ENCODE data around the gene UBASH3B. TPM values are rescaled to one million over a fixed set of nuclear protein-coding genes. Genes with fewer than 3 reads are reported as not detected.
A peak's percentile ranks its signal among the peaks of the same experiment; 100 is the strongest.

The UBASH3B gene
- total and polyA plus RNA-seq, 2 experiments from 2014 or later: 5.1 to 11.1 TPM

DNA sequence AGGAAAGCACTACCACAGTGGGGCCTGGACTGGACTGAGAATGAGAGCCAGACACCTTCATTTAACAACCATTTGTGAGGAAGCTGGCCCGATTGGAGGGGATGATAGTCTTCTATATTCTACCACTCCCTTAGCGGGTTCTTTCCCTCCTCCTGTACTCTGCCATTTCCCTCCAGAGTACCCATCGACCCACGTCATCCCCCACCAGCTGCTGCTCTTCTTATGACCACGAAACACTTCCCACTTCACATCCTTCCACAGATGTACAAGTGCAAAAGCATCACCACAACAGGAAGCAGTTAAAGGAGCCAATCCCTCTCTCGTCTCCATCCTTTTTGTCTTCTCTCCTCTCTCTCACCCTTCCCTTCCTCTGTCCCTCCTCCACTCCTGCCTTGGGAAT, 18.0 kb upstream of the UBASH3B start:
- no peak overlapping the region for H2AFZ ChIP-seq
- 91% methylated on average over 6 of the region's 6 CpGs for WGBS (ENCODE audit: low lambda C conversion rate, missing lambda C conversion rate)

GRCh38 chr11:122642472-122642922, 13.0 kb upstream of the UBASH3B start:
- no peaks in the 10 kb centered on the region for H3K9me3 ChIP-seq (ENCODE audit: low read depth)
- no peak overlapping the region for H3K4me2 ChIP-seq
- 48% methylated on average over 4 of the region's 4 CpGs for WGBS (ENCODE audit: low lambda C conversion rate, missing lambda C conversion rate)
- H3K79me2 ChIP-seq: no peaks in the 10 kb centered on the region
- no peak overlapping the region for H3K4me3 ChIP-seq
- H3K27me3 ChIP-seq: no peaks in the 10 kb centered on the region
- TF ChIP-seq EZH2phosphoT487 (IDR thresholded peaks at IDR 0.05; ENCODE audit: low read depth, severe bottlenecking, unreplicated experiment) (no peak), EZH2 (IDR thresholded peaks at IDR 0.05; ENCODE audit: borderline replicate concordance) (no peak)
- TF ChIP-seq, protein P1, sequence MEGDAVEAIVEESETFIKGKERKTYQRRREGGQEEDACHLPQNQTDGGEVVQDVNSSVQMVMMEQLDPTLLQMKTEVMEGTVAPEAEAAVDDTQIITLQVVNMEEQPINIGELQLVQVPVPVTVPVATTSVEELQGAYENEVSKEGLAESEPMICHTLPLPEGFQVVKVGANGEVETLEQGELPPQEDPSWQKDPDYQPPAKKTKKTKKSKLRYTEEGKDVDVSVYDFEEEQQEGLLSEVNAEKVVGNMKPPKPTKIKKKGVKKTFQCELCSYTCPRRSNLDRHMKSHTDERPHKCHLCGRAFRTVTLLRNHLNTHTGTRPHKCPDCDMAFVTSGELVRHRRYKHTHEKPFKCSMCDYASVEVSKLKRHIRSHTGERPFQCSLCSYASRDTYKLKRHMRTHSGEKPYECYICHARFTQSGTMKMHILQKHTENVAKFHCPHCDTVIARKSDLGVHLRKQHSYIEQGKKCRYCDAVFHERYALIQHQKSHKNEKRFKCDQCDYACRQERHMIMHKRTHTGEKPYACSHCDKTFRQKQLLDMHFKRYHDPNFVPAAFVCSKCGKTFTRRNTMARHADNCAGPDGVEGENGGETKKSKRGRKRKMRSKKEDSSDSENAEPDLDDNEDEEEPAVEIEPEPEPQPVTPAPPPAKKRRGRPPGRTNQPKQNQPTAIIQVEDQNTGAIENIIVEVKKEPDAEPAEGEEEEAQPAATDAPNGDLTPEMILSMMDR (IDR thresholded peaks at IDR 0.05; ENCODE audit: poor library complexity): no peak
- H3K36me3 ChIP-seq (replicated peaks; ENCODE audit: insufficient read depth, low read depth): no peaks in the 10 kb centered on the region
- H4K20me1 ChIP-seq (ENCODE audit: insufficient read depth, poor library complexity, severe bottlenecking): no peaks in the 10 kb centered on the region
- no peaks in the 10 kb centered on the region for H3K4me1 ChIP-seq (ENCODE audit: insufficient read depth)
- H2AFZ ChIP-seq: no peak overlapping the region
- peak; percentile 10 for DNase-seq (ENCODE audit: low spot score)
- H3K9me2 ChIP-seq (replicated peaks; ENCODE audit: insufficient read depth): no peaks in the 10 kb centered on the region
- H3K27ac ChIP-seq: peak overlapping the region; percentile 19

More for the DNA sequence above, 18.0 kb upstream of the UBASH3B start:
- H3K27me3 ChIP-seq: no peaks in the 10 kb centered on the region
- TF ChIP-seq, protein P1 (IDR thresholded peaks at IDR 0.05; ENCODE audit: poor library complexity): no peak
- TF ChIP-seq EZH2phosphoT487 (IDR thresholded peaks at IDR 0.05; ENCODE audit: low read depth, severe bottlenecking, unreplicated experiment): no peak
- no peak for TF ChIP-seq EZH2 (IDR thresholded peaks at IDR 0.05; ENCODE audit: borderline replicate concordance)
- no peaks in the 10 kb centered on the region for H4K20me1 ChIP-seq (ENCODE audit: insufficient read depth, poor library complexity, severe bottlenecking)
- H3K36me3 ChIP-seq (replicated peaks; ENCODE audit: insufficient read depth, low read depth): no peaks in the 10 kb centered on the region
- no peaks in the 10 kb centered on the region for H3K4me1 ChIP-seq (ENCODE audit: insufficient read depth)
- H3K79me2 ChIP-seq: no peaks in the 10 kb centered on the region
- H3K4me2 ChIP-seq: no peak overlapping the region
- H3K9me3 ChIP-seq (ENCODE audit: low read depth): no peaks in the 10 kb centered on the region
- no peak overlapping the region for H3K4me3 ChIP-seq
- no peak for DNase-seq (ENCODE audit: low spot score)
- H3K27ac ChIP-seq: no peak overlapping the region
- no peaks in the 10 kb centered on the region for H3K9me2 ChIP-seq (replicated peaks; ENCODE audit: insufficient read depth)

DNA sequence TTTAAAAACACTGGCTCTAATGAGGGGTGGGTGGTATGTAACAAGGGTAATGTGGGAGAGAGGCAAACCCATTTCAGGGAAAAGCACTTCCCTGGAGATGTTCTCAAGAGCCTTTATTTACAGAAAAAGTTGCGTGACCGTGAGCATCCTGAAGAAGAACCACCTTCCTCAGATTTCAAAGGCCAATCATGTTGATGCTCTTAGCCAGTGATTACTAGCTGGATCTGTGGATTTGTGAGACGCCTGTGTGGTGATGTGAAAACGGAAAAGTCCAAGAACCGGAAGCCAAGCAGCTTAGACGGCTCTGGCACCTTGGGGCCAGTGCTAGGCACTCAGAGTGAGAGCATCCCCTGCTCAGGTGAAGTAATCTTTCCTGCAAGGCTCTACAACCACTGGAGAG, 12.6 kb upstream of the UBASH3B start:
- H2AFZ ChIP-seq: no peak overlapping the region

More for the DNA sequence above, 12.6 kb upstream of the UBASH3B start:
- 77% methylated on average over 6 of the region's 6 CpGs for WGBS (ENCODE audit: low lambda C conversion rate, missing lambda C conversion rate)
- Histone ChIP-seq H3K4me1 (ENCODE audit: insufficient read depth) (no peaks in the 10 kb centered on the region), H3K27me3 (no peaks in the 10 kb centered on the region), H3K9me2 (replicated peaks; ENCODE audit: insufficient read depth) (no peaks in the 10 kb centered on the region), H3K9me3 (ENCODE audit: low read depth) (no peaks in the 10 kb centered on the region), H3K4me2 (no peak overlapping the region), H3K27ac (peak overlapping the region; percentile 19), H4K20me1 (ENCODE audit: insufficient read depth, poor library complexity, severe bottlenecking) (no peaks in the 10 kb centered on the region), H3K4me3 (no peak overlapping the region), H3K79me2 (no peaks in the 10 kb centered on the region), H3K36me3 (replicated peaks; ENCODE audit: insufficient read depth, low read depth) (no peaks in the 10 kb centered on the region)
- no peak for DNase-seq (ENCODE audit: low spot score)
- TF ChIP-seq, protein P1 (IDR thresholded peaks at IDR 0.05; ENCODE audit: poor library complexity): no peak
- TF ChIP-seq EZH2 (IDR thresholded peaks at IDR 0.05; ENCODE audit: borderline replicate concordance) (no peak), EZH2phosphoT487 (IDR thresholded peaks at IDR 0.05; ENCODE audit: low read depth, severe bottlenecking, unreplicated experiment) (no peak)
